Activated CD4-positive, alpha-beta memory T cell treated with anti-CD3 and anti-CD28 coated beads, Interleukin-2, amount 10 ng/mL, durations not matched to agents 7 days and 5 days (primary cell): ENCODE data around the gene NDUFV2. TPM values are rescaled to one million over a fixed set of nuclear protein-coding genes. Genes with fewer than 3 reads are reported as not detected.
A peak's percentile ranks its signal among the peaks of the same experiment; 100 is the strongest.

Source experiments
- CTCF ChIA-PET: fragments of 350-600 bp; sonication (Branson Sonifier 250); formaldehyde crosslinking; loops from one replicate; lab custom pipeline; 2021; ENCODE audit warnings: antibody characterized with exemption, inconsistent platforms; lab: Charles Lee
- POLR2A ChIA-PET: fragments of 350-600 bp; sonication (Branson Sonifier 250); formaldehyde crosslinking; loops from one replicate; lab custom pipeline; 2021; ENCODE audit warnings: antibody characterized with exemption; lab: Charles Lee
- DNase-seq: peaks from one replicate; pipeline ENCODE4 v3.0.0-alpha.2; 2020
- H3K27ac Mint-ChIP-seq: one replicate; pipeline ENCODE4 v1.8.0; 2021; ENCODE audit warnings: mild to moderate bottlenecking, mixed read lengths
- H3K27me3 Mint-ChIP-seq: one replicate; pipeline ENCODE4 v1.8.0; 2021; ENCODE audit warnings: mixed read lengths
- H3K36me3 Mint-ChIP-seq: one replicate; pipeline ENCODE4 v1.8.0; 2021; ENCODE audit warnings: low read depth, mixed read lengths
- H3K4me1 Mint-ChIP-seq: one replicate; pipeline ENCODE4 v1.8.0; 2021; ENCODE audit warnings: mixed read lengths
- H3K4me3 Mint-ChIP-seq: one replicate; pipeline ENCODE4 v1.8.0; 2021; ENCODE audit warnings: mild to moderate bottlenecking, mixed read lengths
- H3K9me3 Mint-ChIP-seq: one replicate; pipeline ENCODE4 v1.8.0; 2021; ENCODE audit warnings: mixed read lengths
- total RNA-seq, 2 experiments: library from RNA; stranded (reverse); gene quantifications; one replicate each; pipeline ENCODE4 v1.2.3, GENCODE V29; 2021

NDUFV2 gene
- total RNA-seq, 2 experiments from 2014 or later = 288 to 295 TPM

- POLR2A ChIA-PET = interaction anchor here (0.9 to 20.3 kb wide), 9 partner anchors 11 to 231 kb away, joined by 3 to 1351 read pairs (median 7); partner anchors contain the start of genes ANKRD12 and TWSG1
- no peaks in the 10 kb centered on the region for H3K27me3 Mint-ChIP-seq
- peaks cover 63% of the 10 kb centered on the region for H3K36me3 Mint-ChIP-seq
- CTCF ChIA-PET = interaction anchor here (0.5 to 3.2 kb wide), 13 partner anchors 10 to 86 kb away, joined by 3 to 17 read pairs (median 4); no protein-coding TSS in a partner anchor
- H3K9me3 Mint-ChIP-seq = no peaks in the 10 kb centered on the region
- H3K4me3 Mint-ChIP-seq = peak overlapping the region; percentile 94
- H3K27ac Mint-ChIP-seq = peak overlapping the region; percentile 96
- peaks cover 49% of the 10 kb centered on the region for H3K4me1 Mint-ChIP-seq
- no peak for DNase-seq
Observed at GRCh38 chr18:9103376-9103873, 926 bp downstream of the NDUFV2 start.

GRCh38 chr18:9104244-9104901 lies 1.9 kb downstream of the NDUFV2 start:
- Mint-ChIP-seq H3K4me3 (peak overlapping the region; percentile 94), H3K36me3 (peaks cover 69% of the 10 kb centered on the region), H3K9me3 (no peaks in the 10 kb centered on the region), H3K4me1 (peaks cover 56% of the 10 kb centered on the region), H3K27me3 (no peaks in the 10 kb centered on the region), H3K27ac (peak overlapping the region; percentile 96)
- POLR2A ChIA-PET = interaction anchor here (1.8 to 20.3 kb wide), 7 partner anchors 10 to 230 kb away, joined by 7 to 1351 read pairs (median 28); partner anchors contain the start of genes ANKRD12 and TWSG1
- no peak for DNase-seq
- CTCF ChIA-PET = interaction anchor here (0.6 to 3.2 kb wide), 9 partner anchors 9 to 43 kb away, joined by 3 to 17 read pairs (median 4); no protein-coding TSS in a partner anchor

GRCh38 chr18:9105420-9105819 lies 2.9 kb downstream of the NDUFV2 start:
- Mint-ChIP-seq H3K4me3 (peak overlapping the region; percentile 94), H3K4me1 (peaks cover 64% of the 10 kb centered on the region), H3K27me3 (no peaks in the 10 kb centered on the region), H3K27ac (peak overlapping the region; percentile 96), H3K36me3 (peaks cover 79% of the 10 kb centered on the region), H3K9me3 (no peaks in the 10 kb centered on the region)
- ChIA-PET POLR2A (interaction anchor here (0.8 to 20.3 kb wide), 6 partner anchors 9 to 510 kb away, joined by 3 to 1351 read pairs (median 154); partner anchors contain the start of gene ANKRD12), CTCF (interaction anchor here (0.9 to 2.4 kb wide), 3 partner anchors 12 to 32 kb away, joined by 3 to 12 read pairs (median 9); no protein-coding TSS in a partner anchor)
- no peak for DNase-seq

- ChIA-PET POLR2A (interaction anchor here (0.8 to 20.3 kb wide), 5 partner anchors 8 to 40 kb away, joined by 3 to 1351 read pairs (median 281); partner anchors contain the start of gene ANKRD12), CTCF (interaction anchor here (2.0 kb wide), 1 partner anchor 11 kb away, joined by 9 read pairs; no protein-coding TSS in a partner anchor)
- Mint-ChIP-seq H3K4me3 (peak overlapping the region; percentile 94), H3K27ac (peak overlapping the region; percentile 96), H3K4me1 (peaks cover 66% of the 10 kb centered on the region), H3K9me3 (no peaks in the 10 kb centered on the region), H3K27me3 (no peaks in the 10 kb centered on the region), H3K36me3 (peaks cover 85% of the 10 kb centered on the region)
- DNase-seq = no peak
Observed at GRCh38 chr18:9106094-9106493, 3.6 kb downstream of the NDUFV2 start.

- CTCF ChIA-PET = interaction anchor here (1.6 to 2.0 kb wide), 2 partner anchors 10 to 33 kb away, joined by 3 to 9 read pairs; no protein-coding TSS in a partner anchor
- Mint-ChIP-seq H3K4me1 (peaks cover 69% of the 10 kb centered on the region), H3K27ac (peak overlapping the region; percentile 96)
Observed at GRCh38 chr18:9106800-9107584, 4.5 kb downstream of the NDUFV2 start.

GRCh38 chr18:9108911-9109310 lies 6.4 kb downstream of the NDUFV2 start:
- H3K27ac Mint-ChIP-seq = peak overlapping the region; percentile 37
- H3K4me1 Mint-ChIP-seq = peaks cover 85% of the 10 kb centered on the region
- peak overlapping the region; percentile 45 for H3K4me3 Mint-ChIP-seq
- no peaks in the 10 kb centered on the region for H3K27me3 Mint-ChIP-seq
- H3K36me3 Mint-ChIP-seq = peaks cover 90% of the 10 kb centered on the region
- H3K9me3 Mint-ChIP-seq = no peaks in the 10 kb centered on the region
- ChIA-PET CTCF (interaction anchor here (1.1 to 3.1 kb wide), 5 partner anchors 13 to 42 kb away, joined by 3 to 17 read pairs (median 4); no protein-coding TSS in a partner anchor), POLR2A (interaction anchor here (1.2 to 15.1 kb wide), 12 partner anchors 6 to 225 kb away, joined by 3 to 524 read pairs (median 11); partner anchors contain the start of genes ANKRD12, NDUFV2 and TWSG1)
- no peak for DNase-seq

More at GRCh38 chr18:9106800-9107584, 4.5 kb downstream of the NDUFV2 start:
- no peaks in the 10 kb centered on the region for H3K9me3 Mint-ChIP-seq
- POLR2A ChIA-PET = interaction anchor here (0.9 to 20.3 kb wide), 7 partner anchors 7 to 41 kb away, joined by 3 to 1351 read pairs (median 460); partner anchors contain the start of gene ANKRD12
- peaks cover 89% of the 10 kb centered on the region for H3K36me3 Mint-ChIP-seq
- peak overlapping the region; percentile 94 for H3K4me3 Mint-ChIP-seq
- no peaks in the 10 kb centered on the region for H3K27me3 Mint-ChIP-seq
- no peak for DNase-seq

- ChIA-PET POLR2A (interaction anchor here (1.2 to 15.1 kb wide), 14 partner anchors 7 to 806 kb away, joined by 3 to 524 read pairs (median 8); partner anchors contain the start of genes ANKRD12, NDUFV2 and TWSG1), CTCF (interaction anchor here (1.1 to 3.1 kb wide), 5 partner anchors 14 to 42 kb away, joined by 3 to 17 read pairs (median 4); no protein-coding TSS in a partner anchor)
Observed at GRCh38 chr18:9109523-9109922, 7.0 kb downstream of the NDUFV2 start.

GRCh38 chr18:9113468-9114149 lies 11.1 kb downstream of the NDUFV2 start:
- POLR2A ChIA-PET = interaction anchor here (0.8 to 15.1 kb wide), 6 partner anchors 11 to 40 kb away, joined by 3 to 524 read pairs (median 143); partner anchors contain the start of genes ANKRD12 and NDUFV2
- peak overlapping the region; percentile 25 for H3K4me3 Mint-ChIP-seq
- H3K27me3 Mint-ChIP-seq = no peaks in the 10 kb centered on the region
- DNase-seq = no peak
- peak overlapping the region; percentile 32 for H3K27ac Mint-ChIP-seq
- no peaks in the 10 kb centered on the region for H3K9me3 Mint-ChIP-seq
- peaks cover 73% of the 10 kb centered on the region for H3K36me3 Mint-ChIP-seq
- CTCF ChIA-PET = interaction anchor here (1.1 to 1.5 kb wide), 3 partner anchors 10 to 40 kb away, joined by 3 to 6 read pairs (median 4); no protein-coding TSS in a partner anchor
- peaks cover 89% of the 10 kb centered on the region for H3K4me1 Mint-ChIP-seq

More at GRCh38 chr18:9109523-9109922, 7.0 kb downstream of the NDUFV2 start:
- H3K9me3 Mint-ChIP-seq = no peaks in the 10 kb centered on the region
- no peak for DNase-seq
- H3K27me3 Mint-ChIP-seq = no peaks in the 10 kb centered on the region
- peak overlapping the region; percentile 37 for H3K27ac Mint-ChIP-seq
- H3K36me3 Mint-ChIP-seq = peaks cover 86% of the 10 kb centered on the region
- peak overlapping the region; percentile 45 for H3K4me3 Mint-ChIP-seq
- peaks cover 83% of the 10 kb centered on the region for H3K4me1 Mint-ChIP-seq

GRCh38 chr18:9115984-9116383 lies 13.5 kb downstream of the NDUFV2 start:
- Mint-ChIP-seq H3K27me3 (no peaks in the 10 kb centered on the region), H3K4me3 (peak overlapping the region; percentile 72), H3K4me1 (peaks cover 86% of the 10 kb centered on the region), H3K27ac (peak overlapping the region; percentile 94), H3K9me3 (no peaks in the 10 kb centered on the region), H3K36me3 (peaks cover 73% of the 10 kb centered on the region)
- no peak for DNase-seq
- CTCF ChIA-PET = interaction anchor here (2.5 to 3.0 kb wide), 2 partner anchors 10 to 14 kb away, joined by 9 to 15 read pairs; partner anchors contain the start of gene NDUFV2
- POLR2A ChIA-PET = interaction anchor here (1.1 to 15.1 kb wide), 6 partner anchors 13 to 32 kb away, joined by 4 to 524 read pairs (median 149); partner anchors contain the start of genes ANKRD12 and NDUFV2

GRCh38 chr18:9117980-9118841 lies 15.7 kb downstream of the NDUFV2 start:
- Mint-ChIP-seq H3K36me3 (peaks cover 74% of the 10 kb centered on the region), H3K9me3 (no peaks in the 10 kb centered on the region), H3K4me3 (peak overlapping the region; percentile 50), H3K27me3 (no peaks in the 10 kb centered on the region), H3K4me1 (peaks cover 78% of the 10 kb centered on the region), H3K27ac (peak overlapping the region; percentile 76)
- no peak for DNase-seq
- POLR2A ChIA-PET = interaction anchor here (0.8 to 15.1 kb wide), 12 partner anchors 9 to 126 kb away, joined by 3 to 524 read pairs (median 6); partner anchors contain the start of genes ANKRD12 and NDUFV2
- CTCF ChIA-PET = interaction anchor here (0.8 to 3.0 kb wide), 8 partner anchors 13 to 44 kb away, joined by 3 to 15 read pairs (median 6); partner anchors contain the start of gene NDUFV2
